ENCODE results near the gene NKX6-1.

Gene NKX6-1

DNA sequence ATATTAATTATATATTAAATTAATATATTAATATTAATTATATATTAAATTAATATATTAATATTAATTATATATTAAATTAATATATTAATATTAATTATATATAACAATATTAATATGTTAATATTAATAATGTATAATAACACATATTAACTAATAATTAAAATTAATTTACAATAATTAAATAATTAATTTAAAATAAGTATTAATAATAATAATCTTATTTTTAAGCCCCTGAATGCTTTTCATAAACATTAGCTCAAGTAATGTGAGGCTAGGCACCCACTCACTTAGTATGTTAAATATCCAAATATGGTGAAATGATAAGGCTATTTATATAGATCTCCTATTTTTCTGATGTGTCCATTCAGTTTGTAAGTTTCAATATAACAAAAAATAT, 26.9 kb downstream of the NKX6-1 start:
- no peak for DNase-seq

DNA sequence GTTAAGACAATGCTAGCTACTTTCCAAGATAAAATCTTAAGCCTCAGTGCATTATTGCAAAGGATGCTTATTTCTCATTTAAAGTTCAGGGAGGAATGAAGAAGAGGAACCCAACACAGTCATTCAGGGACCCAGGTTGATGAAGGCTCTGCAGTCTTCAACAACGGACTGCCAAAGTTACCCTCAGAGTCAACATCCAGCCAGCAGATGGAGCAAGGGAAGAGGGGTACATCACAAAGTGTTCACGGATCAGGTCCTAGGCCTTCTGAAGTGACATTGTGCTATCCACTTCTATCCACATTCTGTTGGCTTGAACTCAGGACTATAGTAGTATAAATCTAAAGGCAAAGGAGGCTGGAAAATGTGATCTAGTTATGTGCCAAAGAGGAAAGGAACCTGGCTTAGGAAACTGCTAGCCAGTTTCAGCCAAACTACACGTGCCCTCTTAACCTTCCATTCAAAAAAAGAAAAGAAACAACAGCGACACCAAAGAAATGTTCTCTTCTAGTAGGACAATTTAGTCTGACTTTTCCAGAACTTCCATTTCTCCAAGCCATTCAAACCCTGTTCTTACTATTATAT, 28.8 kb downstream of the NKX6-1 start:
- no peak for DNase-seq

DNA sequence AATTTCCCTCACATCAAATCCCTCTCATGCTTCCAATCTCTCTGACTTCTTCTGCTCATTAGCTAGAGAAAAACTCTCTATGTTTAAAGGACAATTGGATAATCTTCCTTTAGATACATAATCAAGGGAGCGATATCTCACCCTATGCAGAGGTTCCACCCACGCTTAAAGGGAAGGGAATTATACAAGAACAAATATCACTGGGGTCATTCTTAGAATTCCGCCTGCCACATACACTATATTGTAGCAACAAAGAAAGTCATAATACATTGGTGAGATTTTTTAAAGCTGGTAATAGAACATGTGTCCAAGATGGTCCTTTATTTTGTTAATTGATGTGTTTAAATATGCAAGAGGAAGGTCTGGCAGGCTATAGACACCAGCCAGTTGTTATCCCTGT, 31.5 kb downstream of the NKX6-1 start:
- no peak for DNase-seq

DNA sequence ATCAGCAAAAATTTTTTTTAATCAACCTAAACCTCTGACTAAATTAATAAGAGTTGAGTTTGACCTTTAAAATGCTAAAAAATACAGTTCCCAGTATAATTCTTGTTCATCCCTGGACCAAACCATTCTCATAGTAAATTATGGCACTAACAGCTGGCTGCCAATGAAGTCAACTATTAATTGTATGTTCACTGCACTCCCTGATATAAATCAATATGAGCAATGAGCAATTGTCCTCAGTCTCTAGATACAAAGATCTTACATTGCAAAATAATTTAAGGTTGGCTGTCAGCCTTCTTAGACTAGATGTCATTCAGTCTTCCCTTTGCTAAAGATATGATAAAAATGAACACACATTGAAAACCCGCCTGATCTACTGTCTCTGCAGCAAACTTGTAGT, 39.3 kb downstream of the NKX6-1 start:
- no peak for DNase-seq

DNA sequence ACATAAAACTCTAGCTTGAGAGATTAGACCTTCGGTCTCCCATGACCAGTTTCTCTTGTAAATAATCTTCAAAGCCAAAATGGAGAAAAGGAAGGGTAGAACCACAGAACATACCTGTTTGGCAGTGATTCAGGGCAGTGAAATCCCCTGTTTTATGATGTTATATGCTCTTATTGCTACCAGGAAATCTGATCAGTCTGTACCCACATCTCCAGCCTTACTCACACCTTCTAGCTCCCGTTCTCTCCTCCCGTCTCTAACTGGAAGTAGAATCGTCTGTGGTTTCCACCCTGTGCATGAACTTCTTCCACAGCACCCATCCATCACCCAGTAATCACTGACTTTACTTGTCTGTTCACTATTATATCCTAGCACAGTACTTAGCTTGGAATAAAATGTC, 42.9 kb downstream of the NKX6-1 start:
- DNase-seq: no peak

DNA sequence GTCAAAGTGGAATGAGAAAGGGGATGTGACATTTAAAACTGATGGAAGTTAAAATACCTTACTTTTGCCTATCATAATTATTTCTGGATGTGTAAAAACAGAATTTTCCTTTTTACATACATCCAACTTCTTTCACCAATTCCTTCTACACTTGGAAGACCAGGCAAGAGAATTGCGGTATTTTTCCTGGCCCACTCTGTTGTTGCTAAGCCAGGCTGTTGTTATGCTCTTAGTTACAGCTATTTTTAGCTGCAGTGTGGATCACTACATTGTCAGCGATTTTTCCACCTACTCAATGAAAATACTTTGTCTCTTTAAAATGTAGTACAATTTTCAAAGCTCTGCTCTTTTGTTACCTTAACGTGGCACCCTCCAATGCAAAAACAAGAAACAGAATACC, 43.4 kb downstream of the NKX6-1 start:
- DNase-seq: no peak

DNA sequence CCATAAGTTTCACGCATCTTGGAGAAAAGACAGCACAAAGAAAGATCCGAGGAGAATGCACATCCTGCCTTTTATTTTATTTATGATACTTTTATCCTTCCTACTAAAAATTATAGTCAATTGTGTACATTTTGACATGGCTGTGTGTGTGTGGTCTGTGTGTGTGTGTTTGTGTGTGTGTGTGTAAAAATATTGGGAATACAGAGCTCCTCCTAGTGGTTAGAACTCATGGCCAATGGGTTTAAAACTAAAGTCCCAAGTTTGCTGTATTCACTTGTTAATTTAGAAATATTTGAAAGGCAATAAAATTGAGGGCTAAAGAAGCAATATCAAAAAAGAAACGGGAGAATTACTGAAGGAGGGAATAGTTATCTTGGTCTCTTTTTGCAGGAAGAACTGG, 47.5 kb downstream of the NKX6-1 start:
- peak in 1 of 2 experiments; percentile 19 for DNase-seq

DNA sequence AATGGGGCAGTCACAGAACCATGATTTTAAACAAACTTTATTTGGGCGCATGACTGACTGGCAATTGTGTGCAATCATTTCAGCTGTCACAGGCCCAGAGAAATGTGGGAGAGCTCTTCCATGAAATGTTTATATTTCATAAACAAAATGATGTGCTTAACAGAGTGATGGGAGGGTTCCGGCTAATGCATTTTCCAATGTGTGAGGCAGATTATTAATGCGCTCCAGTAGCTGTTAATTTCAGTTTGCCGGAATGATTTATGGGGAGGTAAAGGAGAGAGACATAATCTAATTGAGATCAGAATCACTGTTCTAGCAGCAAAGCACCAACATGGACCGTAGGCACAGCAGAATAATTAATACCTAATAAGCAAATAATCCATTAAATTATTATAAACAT, 55.6 kb downstream of the NKX6-1 start:
- no peak for DNase-seq

DNA sequence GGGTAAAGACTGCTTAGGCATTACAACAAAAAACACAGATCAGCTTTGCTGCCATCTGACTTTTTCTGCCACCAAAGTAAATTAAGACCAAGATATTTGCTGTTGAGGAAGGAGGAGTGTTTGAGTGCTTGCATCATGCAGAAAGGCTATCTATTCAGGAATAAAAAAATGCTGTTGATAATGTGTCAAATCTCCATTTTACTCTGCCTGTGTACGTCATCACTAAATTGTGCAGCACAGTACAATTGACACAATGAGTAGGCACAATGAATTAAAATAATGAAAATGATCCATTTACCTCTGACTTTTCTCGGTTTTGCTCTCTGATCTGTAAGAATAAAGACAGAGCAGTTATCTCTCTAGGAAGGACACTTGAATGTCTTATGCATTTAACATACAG, 56.3 kb downstream of the NKX6-1 start:
- DNase-seq: no peak

Data from NCI-H2081 (cell line).